CD14-positive monocyte (primary cell): ENCODE measurements around the gene RSPRY1. TPM values are rescaled to one million over a fixed set of nuclear protein-coding genes. Genes with fewer than 3 reads are reported as not detected.

Experiments used
- DNase-seq, 3 donors: peaks; one replicate each; pipeline ENCODE4 v3.0.0-alpha.2; 2011 to 2022
- H2AFZ ChIP-seq: 2 replicates; pipeline ENCODE4 v1.6.0; 2012; ENCODE audit warnings: mild to moderate bottlenecking, low read depth, low read length, inconsistent platforms; ENCODE audit not compliant: insufficient read depth, poor library complexity, severe bottlenecking
- H3K27ac ChIP-seq, 2 donors: 1 replicate in 1 of 2; 2 replicates in 1 of 2; pipeline ENCODE4 v1.5.1; 2012 to 2013; ENCODE audit warnings: low read length in 2 of 2, control low read depth in 1 of 2, inconsistent platforms in 1 of 2, low read depth in 1 of 2, mild to moderate bottlenecking in 1 of 2
- H3K27me3 ChIP-seq, 2 donors: one replicate each; pipeline versions ENCODE4 v1.6.0 to v1.6.1; 2011 to 2013; ENCODE audit warnings: low read length in 2 of 2; ENCODE audit not compliant: control insufficient read depth in 2 of 2, insufficient read depth in 2 of 2
- H3K36me3 ChIP-seq, 2 donors: replicated peaks in 1 of 2; 1 replicate in 1 of 2; 2 replicates in 1 of 2; pipeline versions ENCODE4 v1.5.1 to v1.6.1; 2012 to 2013; ENCODE audit warnings: low read length in 2 of 2, control low read depth in 1 of 2, inconsistent platforms in 1 of 2, mild to moderate bottlenecking in 1 of 2; ENCODE audit not compliant: insufficient read depth in 2 of 2, control insufficient read depth in 1 of 2
- H3K4me1 ChIP-seq, 2 donors: 1 replicate in 1 of 2; 2 replicates in 1 of 2; pipeline versions ENCODE4 v1.5.1 to v1.6.1; 2012 to 2013; ENCODE audit warnings: low read length in 2 of 2, control low read depth in 1 of 2, inconsistent platforms in 1 of 2, mild to moderate bottlenecking in 1 of 2, moderate library complexity in 1 of 2; ENCODE audit not compliant: insufficient read depth in 2 of 2, control insufficient read depth in 1 of 2
- H3K4me2 ChIP-seq: replicated peaks from 2 replicates; pipeline ENCODE3; 2012; ENCODE audit warnings: low read length, moderate library complexity, mild to moderate bottlenecking; ENCODE audit not compliant: poor library complexity, severe bottlenecking; ENCODE audit errors: extremely low read depth
- H3K4me3 ChIP-seq, 3 experiments: fragments of 200-600 bp in 1 of 3; sonication (generic) in 1 of 3; replicated peaks in 1 of 3; 1 replicate in 2 of 3; 2 replicates in 1 of 3; pipeline ENCODE4 v1.5.1; 2011 to 2013; ENCODE audit warnings: low read length in 3 of 3, mild to moderate bottlenecking in 3 of 3, control low read depth in 2 of 3, low read depth in 2 of 3, inconsistent platforms in 1 of 3, moderate library complexity in 1 of 3
- H3K79me2 ChIP-seq: 2 replicates; pipeline ENCODE4 v1.6.0; 2012; ENCODE audit warnings: mild to moderate bottlenecking, control low read depth, inconsistent platforms, low read length, moderate library complexity; ENCODE audit not compliant: insufficient read depth
- H3K9ac ChIP-seq: 2 replicates; pipeline ENCODE4 v1.6.0; 2017; ENCODE audit warnings: low read length, mild to moderate bottlenecking; ENCODE audit not compliant: insufficient read depth, poor library complexity, severe bottlenecking
- H3K9me3 ChIP-seq, 2 donors: replicated peaks in 1 of 2; 1 replicate in 1 of 2; 2 replicates in 1 of 2; pipeline versions ENCODE4 v1.5.1 to v1.6.1; 2012 to 2013; ENCODE audit warnings: low read length in 2 of 2, control low read depth in 1 of 2; ENCODE audit not compliant: control insufficient read depth in 1 of 2, insufficient read depth in 1 of 2
- H4K20me1 ChIP-seq: 2 replicates; pipeline ENCODE4 v1.6.0; 2012; ENCODE audit warnings: mild to moderate bottlenecking, low read length, control low read depth, moderate library complexity; ENCODE audit not compliant: insufficient read depth
- H3K27ac Mint-ChIP-seq, 7 donors: one replicate each; pipeline ENCODE4 v1.8.0; 2020; ENCODE audit warnings: mild to moderate bottlenecking in 7 of 7, mixed read lengths in 7 of 7, moderate library complexity in 6 of 7, inconsistent platforms in 2 of 7
- H3K27me3 Mint-ChIP-seq, 3 donors: one replicate each; pipeline ENCODE4 v1.8.0; 2021 to 2022; ENCODE audit warnings: low read depth in 3 of 3, mild to moderate bottlenecking in 3 of 3, mixed read lengths in 3 of 3, moderate library complexity in 3 of 3, inconsistent platforms in 1 of 3
- H3K36me3 Mint-ChIP-seq, 2 donors: one replicate each; pipeline ENCODE4 v1.8.0; 2020; ENCODE audit warnings: mixed read lengths in 2 of 2, inconsistent platforms in 1 of 2, mild to moderate bottlenecking in 1 of 2
- H3K4me1 Mint-ChIP-seq: one replicate; pipeline ENCODE4 v1.8.0; 2020; ENCODE audit warnings: mild to moderate bottlenecking, mixed read lengths
- H3K4me3 Mint-ChIP-seq, 2 donors: one replicate each; pipeline ENCODE4 v1.8.0; 2020; ENCODE audit warnings: mild to moderate bottlenecking in 2 of 2, mixed read lengths in 2 of 2, moderate library complexity in 1 of 2
- H3K9me3 Mint-ChIP-seq, 7 donors: one replicate each; pipeline ENCODE4 v1.8.0; 2020 to 2022; ENCODE audit warnings: mixed read lengths in 7 of 7, mild to moderate bottlenecking in 6 of 7, moderate library complexity in 6 of 7, inconsistent platforms in 2 of 7
- CTCF ChIP-seq: fragments of 200-600 bp; IDR thresholded peaks from one replicate; pipeline ENCODE4 v1.8.0; 2022; ENCODE audit warnings: antibody characterized with exemption, mild to moderate bottlenecking
- WGBS: methylation state at CpG from one replicate; pipeline ENCODE4 v1.1.5; 2013; ENCODE audit warnings: missing lambda C conversion rate; ENCODE audit not compliant: insufficient coverage; 5-methylcytosine and 5-hydroxymethylcytosine counted together
- intact Hi-C, 2 donors: fragments of 100-400 bp; cut with micrococcal nuclease; formaldehyde crosslinking; loops; one replicate each; pipeline versions ENCODE4 v1.15.0 to v1.15.1; 2023
- polyA plus RNA-seq, 3 donors: library from polyadenylated mRNA; depleted of rRNA in 1 of 3; unstranded in 2 of 3; stranded (reverse) in 1 of 3; fragments of 300-500 nt in 2 of 3; fragments of >200 nt in 1 of 3; fragmentation: Illumina TruSeq in 2 of 3; gene quantifications; 1 replicate in 2 of 3; 2 replicates in 1 of 3; pipeline ENCODE4 v1.2.3, GENCODE V29; 2012 to 2021

Gene RSPRY1
- polyA plus RNA-seq, 3 donors, result 15.7 to 28.3 (median 21.3) TPM

- H3K4me3 Mint-ChIP-seq, result peak within 1 kb of the TSS; percentile 86 to 92
- H3K27me3 Mint-ChIP-seq, result no peaks in the 10 kb centered on the region
- Histone ChIP-seq H3K36me3 (peaks cover 24 to 36% of the 10 kb centered on the region in 2 donors), H3K27me3 (no peaks in the 10 kb centered on the region), H3K9me3 (no peaks in the 10 kb centered on the region), H3K9ac (peak within 1 kb of the TSS; percentile 92), H2AFZ (peak within 1 kb of the TSS; percentile 97), H4K20me1 (no peaks in the 10 kb centered on the region), H3K27ac (peak within 1 kb of the TSS; percentile 75 to 98), H3K4me2 (peak within 1 kb of the TSS; percentile 91), H3K4me1 (peaks cover 27 to 36% of the 10 kb centered on the region in 2 donors), H3K4me3 (peak within 1 kb of the TSS; percentile 54 to 84 (median 79)), H3K79me2 (peaks cover 16% of the 10 kb centered on the region)
- DNase-seq, result peak; percentile 96 to 98 (median 96)
- TF ChIP-seq CTCF, result no peak
- H3K9me3 Mint-ChIP-seq, result no peaks in the 10 kb centered on the region
- WGBS, result under 1% methylated on average over 61 of the region's 77 CpGs
- peaks cover 29% of the 10 kb centered on the region for H3K4me1 Mint-ChIP-seq
- peak within 1 kb of the TSS; percentile 96 to 99 (median 98) for H3K27ac Mint-ChIP-seq
- peaks cover 23 to 28% of the 10 kb centered on the region in 2 donors for H3K36me3 Mint-ChIP-seq
- intact Hi-C loops, result loop anchor here (5.0 to 10.0 kb wide), 4 partner anchors 37 to 60 kb away; partner anchors contain the start of genes PSME3IP1 (in 2 of the 2), RSPRY1 (in 2 of the 2) and PLLP (in 1 of the 2)
Observed at GRCh38 chr16:57244767-57245471, 58.8 kb downstream of the RSPRY1 start, which contains the start of gene ARL2BP. Gene ARL2BP, plus strand, starts transcription at chr16:57245259. Its CDS starts 109 bp downstream, at chr16:57245368.

- Histone ChIP-seq H3K9ac (peak overlapping the region; percentile 92), H3K36me3 (peaks cover 30 to 41% of the 10 kb centered on the region in 2 donors), H3K4me1 (peaks cover 25 to 34% of the 10 kb centered on the region in 2 donors), H3K4me3 (peak overlapping the region; percentile 54 to 84 (median 79)), H4K20me1 (no peaks in the 10 kb centered on the region), H2AFZ (peak overlapping the region; percentile 97), H3K9me3 (no peaks in the 10 kb centered on the region), H3K79me2 (peaks cover 16% of the 10 kb centered on the region), H3K4me2 (peak overlapping the region; percentile 91), H3K27ac (peak overlapping the region; percentile 60 to 98), H3K27me3 (no peaks in the 10 kb centered on the region)
- H3K36me3 Mint-ChIP-seq, result peaks cover 28 to 35% of the 10 kb centered on the region in 2 donors
- H3K9me3 Mint-ChIP-seq, result no peaks in the 10 kb centered on the region
- no peak for TF ChIP-seq CTCF
- WGBS, result 0% methylated on average over 12 of the region's 28 CpGs
- no peaks in the 10 kb centered on the region for H3K27me3 Mint-ChIP-seq
- intact Hi-C loops, result loop anchor here (5.0 to 10.0 kb wide), 4 partner anchors 37 to 61 kb away; partner anchors contain the start of genes PSME3IP1 (in 2 of the 2), RSPRY1 (in 2 of the 2) and PLLP (in 1 of the 2)
- H3K4me1 Mint-ChIP-seq, result peaks cover 28% of the 10 kb centered on the region
- peak overlapping the region; percentile 68 to 96 (median 89) for H3K27ac Mint-ChIP-seq
- H3K4me3 Mint-ChIP-seq, result peak overlapping the region; percentile 73 to 88
- DNase-seq, result no peak
Observed at GRCh38 chr16:57245472-57246113, 59.5 kb downstream of the RSPRY1 start.
